Epidermal melanocyte (primary cell): ENCODE results near the gene VRK2.

Experiments
- DNase-seq: peaks from one replicate; pipeline ENCODE4 v3.0.0; 2011; ENCODE audit warnings: low spot score; ENCODE audit not compliant: insufficient read length

The VRK2 gene

GRCh38 chr2:58046585-58047372 is at the start of gene VRK2:
TSS of gene VRK2 (plus strand) at chr2:58046806. CDS start at chr2:58048832, 2,026 bp downstream.
- peak; percentile 64 for DNase-seq

GRCh38 chr2:58006256-58006951 is 40.2 kb upstream of the VRK2 start:
- no peak for DNase-seq

GRCh38 chr2:58006952-58007284 is 39.7 kb upstream of the VRK2 start:
- DNase-seq = no peak

- DNase-seq = no peak
Observed at GRCh38 chr2:58010599-58010998, 36.0 kb upstream of the VRK2 start.

GRCh38 chr2:58019229-58019628 is 27.4 kb upstream of the VRK2 start:
- DNase-seq = no peak

GRCh38 chr2:58025150-58025933 is 21.3 kb upstream of the VRK2 start:
- DNase-seq = no peak

- DNase-seq = no peak
Observed at GRCh38 chr2:58027029-58027428, 19.6 kb upstream of the VRK2 start.

GRCh38 chr2:58030771-58031170 is 15.8 kb upstream of the VRK2 start:
- no peak for DNase-seq

- DNase-seq = no peak
Observed at GRCh38 chr2:58032016-58032763, 14.4 kb upstream of the VRK2 start.

GRCh38 chr2:58032764-58033080 is 13.9 kb upstream of the VRK2 start:
- no peak for DNase-seq

- no peak for DNase-seq
Observed at GRCh38 chr2:58033530-58033929, 13.1 kb upstream of the VRK2 start.

- DNase-seq = no peak
Observed at GRCh38 chr2:58035352-58035751, 11.3 kb upstream of the VRK2 start.

GRCh38 chr2:58039170-58039611 is 7.4 kb upstream of the VRK2 start:
- DNase-seq = no peak

GRCh38 chr2:58042486-58042970 is 4.1 kb upstream of the VRK2 start:
- DNase-seq = no peak

- no peak for DNase-seq
Observed at GRCh38 chr2:58044145-58044544, 2.5 kb upstream of the VRK2 start.

- no peak for DNase-seq
Observed at GRCh38 chr2:58045580-58046334, 849 bp upstream of the VRK2 start.

GRCh38 chr2:58046335-58046584 is 346 bp upstream of the VRK2 start:
- DNase-seq = no peak

- DNase-seq = no peak
Observed at GRCh38 chr2:58047373-58047935, 848 bp downstream of the VRK2 start.

- no peak for DNase-seq
Observed at GRCh38 chr2:58047961-58048360, 1.4 kb downstream of the VRK2 start.

GRCh38 chr2:58051445-58051844 is 4.8 kb downstream of the VRK2 start:
- no peak for DNase-seq

GRCh38 chr2:58052978-58053377 is 6.4 kb downstream of the VRK2 start:
- no peak for DNase-seq
